ENCODE results near the gene ADAMTS15. TPM values are rescaled to one million over a fixed set of nuclear protein-coding genes. Genes with fewer than 3 reads are reported as not detected.

The ADAMTS15 gene
- total RNA-seq, 1 experiment from 2014 or later, result 0.62 TPM

- no peak for DNase-seq (ENCODE audit: low spot score)
These were observed 66.4 kb downstream of the ADAMTS15 start for GRCh38 chr11:130514851-130515250.

GRCh38 chr11:130515829-130516553 is 67.5 kb downstream of the ADAMTS15 start:
- DNase-seq (ENCODE audit: low spot score), result no peak

- no peak for DNase-seq (ENCODE audit: low spot score)
These were observed 68.4 kb downstream of the ADAMTS15 start for GRCh38 chr11:130516554-130517505.

- no peak for DNase-seq (ENCODE audit: low spot score)
These were observed 69.8 kb downstream of the ADAMTS15 start for GRCh38 chr11:130518164-130518680.

GRCh38 chr11:130519128-130519932 is 70.9 kb downstream of the ADAMTS15 start:
- DNase-seq (ENCODE audit: low spot score), result no peak

- DNase-seq (ENCODE audit: low spot score), result no peak
These were observed 71.8 kb downstream of the ADAMTS15 start for GRCh38 chr11:130520271-130520671.

- DNase-seq (ENCODE audit: low spot score), result peak; percentile 94
These were observed 74.0 kb downstream of the ADAMTS15 start for GRCh38 chr11:130522284-130522961.

GRCh38 chr11:130523166-130523565 is 74.7 kb downstream of the ADAMTS15 start:
- DNase-seq (ENCODE audit: low spot score), result no peak

- peak; percentile 61 for DNase-seq (ENCODE audit: low spot score)
These were observed 75.2 kb downstream of the ADAMTS15 start for GRCh38 chr11:130523609-130524008.

- no peak for DNase-seq (ENCODE audit: low spot score)
These were observed 75.8 kb downstream of the ADAMTS15 start for GRCh38 chr11:130524132-130524790.

GRCh38 chr11:130525307-130525706 is 76.9 kb downstream of the ADAMTS15 start:
- DNase-seq (ENCODE audit: low spot score), result no peak

Other genes starting within 250 kb of the ADAMTS15 start
- 15.3 and 23.8 TPM in 2 replicates for gene ZBTB44, start 133.7 kb upstream of the ADAMTS15 start, total RNA-seq (2014; rRNA removed; shearing (Covaris generic))
- gene ADAMTS8, start 20.0 kb upstream of the ADAMTS15 start, total RNA-seq (2014; rRNA removed; shearing (Covaris generic)), result 0.04 TPM in 1 of 2 replicates, not detected in the other

Measured in H4 (cell line).